ENCODE results near the gene GRID1.

DNA sequence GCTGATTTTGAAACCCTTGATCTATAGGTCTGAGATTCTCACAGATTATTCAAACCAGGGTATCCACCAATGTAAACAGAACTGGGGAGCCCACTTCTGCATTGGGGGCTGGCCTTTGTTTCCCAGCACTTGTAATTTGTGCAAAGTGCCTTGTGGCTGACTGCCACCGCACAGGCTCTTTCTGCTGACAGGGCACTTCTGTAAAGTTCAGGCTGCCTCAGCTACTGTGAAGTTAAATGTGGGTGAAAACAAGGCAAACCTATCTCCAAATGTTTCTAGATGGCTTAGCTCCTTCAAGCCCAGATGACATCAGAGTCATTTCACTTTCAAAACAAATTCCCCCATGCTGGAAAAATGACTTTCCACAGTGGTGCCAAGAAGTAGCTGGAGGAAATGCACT, 54.7 kb downstream of the GRID1 start:
- TF ChIP-seq, protein P1, sequence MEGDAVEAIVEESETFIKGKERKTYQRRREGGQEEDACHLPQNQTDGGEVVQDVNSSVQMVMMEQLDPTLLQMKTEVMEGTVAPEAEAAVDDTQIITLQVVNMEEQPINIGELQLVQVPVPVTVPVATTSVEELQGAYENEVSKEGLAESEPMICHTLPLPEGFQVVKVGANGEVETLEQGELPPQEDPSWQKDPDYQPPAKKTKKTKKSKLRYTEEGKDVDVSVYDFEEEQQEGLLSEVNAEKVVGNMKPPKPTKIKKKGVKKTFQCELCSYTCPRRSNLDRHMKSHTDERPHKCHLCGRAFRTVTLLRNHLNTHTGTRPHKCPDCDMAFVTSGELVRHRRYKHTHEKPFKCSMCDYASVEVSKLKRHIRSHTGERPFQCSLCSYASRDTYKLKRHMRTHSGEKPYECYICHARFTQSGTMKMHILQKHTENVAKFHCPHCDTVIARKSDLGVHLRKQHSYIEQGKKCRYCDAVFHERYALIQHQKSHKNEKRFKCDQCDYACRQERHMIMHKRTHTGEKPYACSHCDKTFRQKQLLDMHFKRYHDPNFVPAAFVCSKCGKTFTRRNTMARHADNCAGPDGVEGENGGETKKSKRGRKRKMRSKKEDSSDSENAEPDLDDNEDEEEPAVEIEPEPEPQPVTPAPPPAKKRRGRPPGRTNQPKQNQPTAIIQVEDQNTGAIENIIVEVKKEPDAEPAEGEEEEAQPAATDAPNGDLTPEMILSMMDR (IDR thresholded peaks at IDR 0.05), result no peak
- no peak for TF ChIP-seq POLR2AphosphoS5 (IDR thresholded peaks at IDR 0.05; ENCODE audit: insufficient read depth in 1 of 2, low read depth in 1 of 2)
